CD4-positive, alpha-beta T cell (primary cell): Measurements from ENCODE around the gene GAS2L2. TPM values are rescaled to one million over a fixed set of nuclear protein-coding genes. Genes with fewer than 3 reads are reported as not detected.

Experiments
- ATAC-seq: fragments of 200-7000 bp; cut with Tn5 transposase; one replicate; pipeline ENCODE4 v1.10.0; 2022; ENCODE audit warnings: mild to moderate bottlenecking; ENCODE audit not compliant: poor library complexity
- CTCF ChIA-PET: fragments of 350-600 bp; sonication (Branson Sonifier 250); formaldehyde crosslinking; loops from one replicate; lab custom pipeline; 2021; ENCODE audit warnings: antibody characterized with exemption, inconsistent platforms; lab: Charles Lee
- POLR2A ChIA-PET: fragments of 350-600 bp; sonication (Branson Sonifier 250); formaldehyde crosslinking; loops from one replicate; lab custom pipeline; 2021; ENCODE audit warnings: antibody characterized with exemption, inconsistent platforms; lab: Charles Lee
- DNase-seq, 14 experiments: peaks; one replicate each; pipeline ENCODE4 v3.0.0-alpha.2; 2013 to 2020; ENCODE audit warnings: mixed read lengths in 2 of 14
- H3K27ac ChIP-seq, 2 donors: one replicate each; pipeline versions ENCODE4 v1.5.1 to v1.7.0; 2013; ENCODE audit warnings: low read length in 2 of 2, low read depth in 1 of 2, mild to moderate bottlenecking in 1 of 2
- H3K27me3 ChIP-seq, 2 experiments: 1 replicate in 1 of 2; 2 replicates in 1 of 2; pipeline versions ENCODE4 v1.6.1 to v1.7.0; 2013; ENCODE audit warnings: low read length in 2 of 2, control low read depth in 1 of 2, mild to moderate bottlenecking in 1 of 2, moderate library complexity in 1 of 2; ENCODE audit not compliant: insufficient read depth in 2 of 2, control insufficient read depth in 1 of 2
- H3K36me3 ChIP-seq: one replicate; pipeline ENCODE4 v1.6.1; 2013; ENCODE audit warnings: low read length, control low read depth; ENCODE audit not compliant: insufficient read depth
- H3K4me1 ChIP-seq: one replicate; pipeline ENCODE4 v1.6.1; 2013; ENCODE audit warnings: low read length, control low read depth; ENCODE audit not compliant: insufficient read depth
- H3K4me3 ChIP-seq: one replicate; pipeline ENCODE4 v1.5.1; 2013; ENCODE audit warnings: mild to moderate bottlenecking, low read length, moderate library complexity
- H3K9me3 ChIP-seq, 2 experiments: 1 replicate in 1 of 2; 2 replicates in 1 of 2; pipeline versions ENCODE4 v1.6.1 to v1.7.0; 2013; ENCODE audit warnings: low read length in 2 of 2, mild to moderate bottlenecking in 2 of 2, control low read depth in 1 of 2, moderate library complexity in 1 of 2; ENCODE audit not compliant: control insufficient read depth in 1 of 2, insufficient read depth in 1 of 2
- H3K27ac Mint-ChIP-seq: one replicate; pipeline ENCODE4 v1.8.0; 2020; ENCODE audit warnings: mixed read lengths
- H3K27me3 Mint-ChIP-seq: one replicate; pipeline ENCODE4 v1.8.0; 2021; ENCODE audit warnings: mixed read lengths
- H3K36me3 Mint-ChIP-seq: one replicate; pipeline ENCODE4 v1.8.0; 2021; ENCODE audit warnings: low read depth, mixed read lengths
- H3K4me1 Mint-ChIP-seq: one replicate; pipeline ENCODE4 v1.8.0; 2021; ENCODE audit warnings: low read depth, mixed read lengths
- H3K4me3 Mint-ChIP-seq: one replicate; pipeline ENCODE4 v1.8.0; 2020; ENCODE audit warnings: mild to moderate bottlenecking, mixed read lengths
- H3K9me3 Mint-ChIP-seq: one replicate; pipeline ENCODE4 v1.8.0; 2020; ENCODE audit warnings: mixed read lengths
- intact Hi-C, 2 experiments: fragments of 100-400 bp; cut with DNase I in 1 of 2; cut with micrococcal nuclease in 1 of 2; formaldehyde crosslinking; loops; one replicate each; pipeline versions ENCODE4 v1.15.1 to v1.9.0; 2023 to 2025; cut with DNase I, micrococcal nuclease
- total RNA-seq, 174 experiments: library from RNA in 2 of 174; stranded (reverse) in 2 of 174; gene quantifications; one replicate each; pipeline ENCODE4 v1.2.3 and lab custom pipeline; 2021 to 2026
- TF ChIP-seq, protein P1 (sequence below): fragments of 200-600 bp; IDR thresholded peaks from one replicate; pipeline ENCODE4 v1.8.0; 2022; ENCODE audit warnings: antibody characterized with exemption, mild to moderate bottlenecking

Gene GAS2L2
- total RNA-seq, 2 experiments from 2014 or later = 0.19 to 0.22 TPM

DNA sequence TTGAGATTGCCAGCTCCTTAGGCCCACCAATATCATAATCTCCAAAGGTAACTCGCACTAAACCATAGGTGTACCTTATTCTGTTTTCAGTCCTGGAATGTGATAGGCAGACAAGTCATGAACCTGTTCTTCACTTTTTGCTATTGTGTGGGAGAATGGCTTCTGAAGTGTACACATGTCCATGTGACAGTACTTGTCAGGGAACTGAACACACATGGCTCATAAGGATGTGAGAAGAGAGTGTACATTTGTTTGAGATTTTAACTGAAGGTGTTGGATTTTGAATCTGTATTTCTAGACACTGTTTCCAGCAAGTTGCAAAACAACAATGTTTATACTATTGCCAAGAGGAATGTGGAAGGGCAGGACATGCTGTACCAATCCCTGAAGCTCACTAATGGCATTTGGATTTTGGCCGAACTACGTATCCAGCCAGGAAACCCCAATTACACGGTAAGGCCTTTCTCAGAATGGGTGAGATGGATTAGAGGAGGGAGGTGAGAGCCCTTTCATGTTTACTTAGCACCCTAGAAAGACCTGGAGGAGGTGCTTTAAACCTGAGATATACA is 36.1 kb downstream of the GAS2L2 start:
- Histone ChIP-seq H3K9me3 (no peaks in the 10 kb centered on the region), H3K36me3 (peaks cover 68% of the 10 kb centered on the region), H3K27me3 (no peaks in the 10 kb centered on the region), H3K4me1 (peaks cover 15% of the 10 kb centered on the region), H3K4me3 (no peak overlapping the region), H3K27ac (no peak overlapping the region)
- CTCF ChIA-PET = no interaction called here
- POLR2A ChIA-PET = no interaction called here
- Mint-ChIP-seq H3K27ac (no peak overlapping the region), H3K27me3 (no peaks in the 10 kb centered on the region), H3K36me3 (peaks cover 14% of the 10 kb centered on the region), H3K9me3 (no peaks in the 10 kb centered on the region), H3K4me1 (no peaks in the 10 kb centered on the region), H3K4me3 (no peak overlapping the region)
- DNase-seq (no peak), ATAC-seq (no peak)
- TF ChIP-seq, protein P1, sequence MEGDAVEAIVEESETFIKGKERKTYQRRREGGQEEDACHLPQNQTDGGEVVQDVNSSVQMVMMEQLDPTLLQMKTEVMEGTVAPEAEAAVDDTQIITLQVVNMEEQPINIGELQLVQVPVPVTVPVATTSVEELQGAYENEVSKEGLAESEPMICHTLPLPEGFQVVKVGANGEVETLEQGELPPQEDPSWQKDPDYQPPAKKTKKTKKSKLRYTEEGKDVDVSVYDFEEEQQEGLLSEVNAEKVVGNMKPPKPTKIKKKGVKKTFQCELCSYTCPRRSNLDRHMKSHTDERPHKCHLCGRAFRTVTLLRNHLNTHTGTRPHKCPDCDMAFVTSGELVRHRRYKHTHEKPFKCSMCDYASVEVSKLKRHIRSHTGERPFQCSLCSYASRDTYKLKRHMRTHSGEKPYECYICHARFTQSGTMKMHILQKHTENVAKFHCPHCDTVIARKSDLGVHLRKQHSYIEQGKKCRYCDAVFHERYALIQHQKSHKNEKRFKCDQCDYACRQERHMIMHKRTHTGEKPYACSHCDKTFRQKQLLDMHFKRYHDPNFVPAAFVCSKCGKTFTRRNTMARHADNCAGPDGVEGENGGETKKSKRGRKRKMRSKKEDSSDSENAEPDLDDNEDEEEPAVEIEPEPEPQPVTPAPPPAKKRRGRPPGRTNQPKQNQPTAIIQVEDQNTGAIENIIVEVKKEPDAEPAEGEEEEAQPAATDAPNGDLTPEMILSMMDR = no peak
- intact Hi-C loops = no loop called here

DNA sequence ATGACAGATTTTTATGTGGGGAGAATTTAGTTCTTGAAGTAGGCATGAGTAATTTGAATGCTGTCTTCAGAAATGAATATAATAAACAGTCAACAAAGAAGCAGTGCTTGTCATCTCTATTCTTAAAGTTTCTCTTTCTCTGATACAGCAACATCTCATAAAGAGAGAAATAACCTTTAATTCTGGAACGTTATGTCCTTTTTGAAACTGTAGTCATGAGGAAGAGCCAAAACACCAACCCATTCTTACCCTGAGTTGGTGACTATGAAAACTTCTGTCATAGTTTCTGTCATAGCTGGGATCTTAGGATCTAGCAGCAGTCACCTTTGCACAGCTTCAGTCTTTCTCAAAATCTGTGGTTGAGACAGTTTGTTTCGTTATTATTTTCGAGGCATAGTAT is 36.9 kb downstream of the GAS2L2 start:
- H3K36me3 Mint-ChIP-seq = peaks cover 14% of the 10 kb centered on the region
- intact Hi-C loops = no loop called here
- TF ChIP-seq, protein P1 = no peak
- no peak for DNase-seq
- Histone ChIP-seq H3K36me3 (peaks cover 65% of the 10 kb centered on the region), H3K4me3 (no peak overlapping the region), H3K9me3 (no peaks in the 10 kb centered on the region), H3K4me1 (peaks cover 18% of the 10 kb centered on the region), H3K27me3 (no peaks in the 10 kb centered on the region), H3K27ac (no peak overlapping the region)
- H3K27ac Mint-ChIP-seq = no peak overlapping the region
- H3K27me3 Mint-ChIP-seq = no peaks in the 10 kb centered on the region
- no peaks in the 10 kb centered on the region for H3K9me3 Mint-ChIP-seq
- H3K4me3 Mint-ChIP-seq = no peak overlapping the region
- ChIA-PET POLR2A (no interaction called here), CTCF (no interaction called here)
- ATAC-seq = no peak
- peaks cover 3% of the 10 kb centered on the region for H3K4me1 Mint-ChIP-seq

DNA sequence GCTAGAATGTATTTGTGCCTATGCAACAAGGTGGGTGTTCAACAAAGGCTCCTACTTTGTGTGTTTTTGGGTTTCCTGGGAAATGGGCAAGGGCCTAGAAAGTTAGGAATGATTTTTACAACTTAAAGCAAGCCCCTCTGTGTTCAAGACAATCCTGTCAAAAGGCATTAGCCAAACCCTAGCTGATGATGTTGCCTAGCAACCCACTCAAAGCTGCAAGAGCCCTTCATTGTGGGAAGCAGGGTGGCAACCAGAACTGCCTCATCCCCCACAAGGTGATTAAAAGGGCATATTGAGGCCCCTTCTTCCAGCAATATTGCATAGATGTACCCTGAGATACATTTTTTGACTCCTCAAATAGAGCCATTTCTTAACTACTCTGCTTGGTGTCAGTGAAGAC is 37.6 kb downstream of the GAS2L2 start:
- TF ChIP-seq, protein P1 = no peak
- intact Hi-C loops = no loop called here
- Histone ChIP-seq H3K4me3 (no peak overlapping the region), H3K27ac (no peak overlapping the region), H3K27me3 (no peaks in the 10 kb centered on the region), H3K36me3 (peaks cover 67% of the 10 kb centered on the region), H3K9me3 (no peaks in the 10 kb centered on the region), H3K4me1 (peaks cover 18% of the 10 kb centered on the region)
- Mint-ChIP-seq H3K4me3 (no peak overlapping the region), H3K27me3 (no peaks in the 10 kb centered on the region), H3K9me3 (no peaks in the 10 kb centered on the region), H3K36me3 (peaks cover 14% of the 10 kb centered on the region), H3K4me1 (peaks cover 9% of the 10 kb centered on the region), H3K27ac (no peak overlapping the region)
- no peak for ATAC-seq
- ChIA-PET CTCF (no interaction called here), POLR2A (no interaction called here)
- DNase-seq = no peak
